Tibial nerve (tissue), 4 donors: ENCODE data around the gene CROCC2. TPM values are rescaled to one million over a fixed set of nuclear protein-coding genes. Genes with fewer than 3 reads are reported as not detected.

Source experiments
- DNase-seq, 2 donors: peaks; one replicate each; pipeline ENCODE4 v3.0.0-alpha.2; 2019; ENCODE audit warnings: low spot score in 2 of 2
- H3K27ac ChIP-seq, 4 donors: fragments of 200-600 bp; sonication (generic) in 3 of 4; one replicate each; pipeline ENCODE4 v1.5.1; 2017 to 2019; ENCODE audit warnings: mild to moderate bottlenecking in 1 of 4
- H3K27me3 ChIP-seq, 2 donors: fragments of 200-600 bp; sonication (generic) in 1 of 2; one replicate each; pipeline versions ENCODE4 v1.5.1 to v1.6.0; 2017 to 2019
- H3K36me3 ChIP-seq, 3 donors: fragments of 200-600 bp; sonication (generic); one replicate each; pipeline ENCODE4 v1.5.1; 2018 to 2019
- H3K4me1 ChIP-seq, 4 donors: fragments of 200-600 bp; sonication (generic) in 3 of 4; one replicate each; pipeline ENCODE4 v1.5.1; 2017 to 2019
- H3K4me3 ChIP-seq, 4 donors: fragments of 200-600 bp; sonication (generic) in 3 of 4; one replicate each; pipeline ENCODE4 v1.5.1; 2017 to 2019; ENCODE audit warnings: mild to moderate bottlenecking in 1 of 4, moderate library complexity in 1 of 4
- H3K9me3 ChIP-seq, 4 donors: fragments of 200-600 bp; sonication (generic) in 3 of 4; one replicate each; pipeline ENCODE4 v1.5.1; 2017 to 2019
- CTCF ChIP-seq, 5 experiments: fragments of 200-600 bp in 3 of 5; fragments of 450-650 bp in 2 of 5; sonication (generic) in 3 of 5; IDR thresholded peaks; one replicate each; pipeline ENCODE4 v1.5.1; 2016 to 2019; ENCODE audit warnings: antibody characterized with exemption in 5 of 5, mild to moderate bottlenecking in 3 of 5, moderate library complexity in 2 of 5
- EP300 ChIP-seq, 2 donors: sonication (generic); formaldehyde crosslinking; IDR thresholded peaks; one replicate each; pipeline ENCODE4 v1.6.1; 2017; ENCODE audit warnings: antibody characterized with exemption in 2 of 2, mild to moderate bottlenecking in 1 of 2
- POLR2A ChIP-seq, 2 donors: fragments of 450-650 bp; IDR thresholded peaks; one replicate each; pipeline ENCODE4 v1.6.1; 2017; ENCODE audit warnings: antibody characterized with exemption in 2 of 2, mild to moderate bottlenecking in 2 of 2, moderate library complexity in 2 of 2
- WGBS, 2 donors: methylation state at CpG; one replicate each; pipeline ENCODE4 v1.1.5; 2018; 5-methylcytosine and 5-hydroxymethylcytosine counted together
- total RNA-seq, 4 donors: library from RNA; depleted of rRNA; stranded (reverse); fragments of >200 nt; gene quantifications; one replicate each; pipeline ENCODE4 v1.1.0, GENCODE V29; 2016

CROCC2 gene
- total RNA-seq, 4 donors from 2014 or later: 0.44 to 1.2 TPM; not detected in 2

DNA sequence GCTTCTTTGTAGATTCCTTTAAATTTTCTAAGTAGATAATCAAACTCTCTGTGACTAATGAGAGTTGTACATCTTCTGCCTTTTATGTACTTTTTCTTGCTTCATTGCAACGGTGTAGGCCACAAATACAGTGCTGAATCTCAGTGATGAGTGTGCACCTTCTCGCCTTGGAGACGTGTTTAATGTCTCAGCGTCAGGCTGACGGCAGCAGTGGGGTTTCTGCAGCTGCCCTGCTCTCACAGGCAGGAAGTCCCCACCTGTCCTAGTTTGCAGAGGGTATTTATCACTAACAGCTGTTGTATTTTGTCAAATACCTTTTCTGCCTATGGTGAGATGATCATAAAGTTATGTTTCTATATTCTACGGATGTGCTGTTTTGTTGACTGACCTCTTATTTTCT lies 24.2 kb upstream of the CROCC2 start:
- Histone ChIP-seq H3K27me3 (no peaks in the 10 kb centered on the region), H3K4me3 (no peak overlapping the region), H3K36me3 (no peaks in the 10 kb centered on the region), H3K4me1 (no peaks in the 10 kb centered on the region), H3K27ac (no peak overlapping the region), H3K9me3 (no peaks in the 10 kb centered on the region)
- WGBS, 2 donors: 50 to 52% methylated on average over 6 of the region's 6 CpGs
- DNase-seq: no peak
- TF ChIP-seq CTCF (IDR thresholded peaks at IDR 0.05) (no peak), POLR2A (IDR thresholded peaks at IDR 0.05) (no peak), EP300 (IDR thresholded peaks at IDR 0.05) (no peak)

DNA sequence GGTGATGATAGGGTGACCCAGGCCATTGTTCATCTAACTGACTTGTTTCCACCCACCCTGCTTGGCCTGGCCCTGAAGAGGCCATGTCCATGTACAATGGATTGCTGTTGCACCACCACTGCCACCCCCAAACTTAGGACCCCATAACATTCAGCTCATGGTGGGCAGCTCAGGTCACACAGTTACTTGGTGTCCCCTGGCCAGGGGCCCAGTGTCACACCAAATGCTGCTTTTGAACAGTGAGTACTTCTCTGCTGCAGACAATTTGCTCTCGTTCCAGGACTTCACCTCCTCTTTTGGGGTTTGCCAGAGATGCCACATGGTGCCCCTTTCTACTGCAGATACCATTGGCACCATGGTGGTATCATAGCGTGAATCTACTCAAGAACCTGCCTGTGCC lies 21.9 kb upstream of the CROCC2 start:
- no peak for DNase-seq
- TF ChIP-seq EP300 (IDR thresholded peaks at IDR 0.05): no peak
- TF ChIP-seq POLR2A (IDR thresholded peaks at IDR 0.05): no peak
- no peak for TF ChIP-seq CTCF (IDR thresholded peaks at IDR 0.05)
- no peak overlapping the region for H3K4me3 ChIP-seq
- no peaks in the 10 kb centered on the region for H3K27me3 ChIP-seq
- H3K4me1 ChIP-seq: no peaks in the 10 kb centered on the region
- no peak overlapping the region for H3K27ac ChIP-seq
- no peaks in the 10 kb centered on the region for H3K36me3 ChIP-seq
- no peaks in the 10 kb centered on the region for H3K9me3 ChIP-seq
- 75 to 82% methylated on average over 2 of the region's 2 CpGs for WGBS, 2 donors

GRCh38 chr2:240884745-240885144 lies 21.4 kb upstream of the CROCC2 start:
- no peak overlapping the region for H3K4me3 ChIP-seq
- no peaks in the 10 kb centered on the region for H3K4me1 ChIP-seq
- no peaks in the 10 kb centered on the region for H3K9me3 ChIP-seq
- 68 to 70% methylated on average over 3 of the region's 3 CpGs for WGBS, 2 donors
- no peak for TF ChIP-seq EP300 (IDR thresholded peaks at IDR 0.05)
- TF ChIP-seq CTCF (IDR thresholded peaks at IDR 0.05): no peak
- no peak for TF ChIP-seq POLR2A (IDR thresholded peaks at IDR 0.05)
- no peaks in the 10 kb centered on the region for H3K36me3 ChIP-seq
- no peak for DNase-seq
- H3K27me3 ChIP-seq: no peaks in the 10 kb centered on the region
- H3K27ac ChIP-seq: no peak overlapping the region

DNA sequence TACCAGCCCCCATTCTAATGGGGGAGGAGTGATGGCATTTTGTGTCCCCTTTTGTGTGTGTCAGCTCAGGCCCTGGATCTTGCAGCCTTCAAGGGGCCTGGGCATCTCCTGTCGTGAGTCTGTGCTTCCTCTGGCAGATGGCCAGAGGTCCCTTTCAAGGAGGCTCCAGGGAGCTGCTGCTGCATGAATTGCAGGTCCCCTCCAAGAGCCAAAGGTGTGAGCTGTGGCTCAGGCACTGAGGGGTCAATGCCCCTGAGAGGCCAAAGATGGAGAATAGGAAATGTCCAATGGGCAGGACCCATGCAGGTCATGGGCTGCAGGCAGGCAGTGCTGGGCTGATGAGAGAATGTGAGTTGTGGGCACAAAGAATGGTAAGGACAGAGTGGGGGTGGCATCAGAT lies 20.6 kb upstream of the CROCC2 start:
- Histone ChIP-seq H3K27ac (no peak overlapping the region), H3K4me1 (no peaks in the 10 kb centered on the region), H3K9me3 (no peaks in the 10 kb centered on the region), H3K36me3 (no peaks in the 10 kb centered on the region), H3K4me3 (no peak overlapping the region), H3K27me3 (no peaks in the 10 kb centered on the region)
- TF ChIP-seq EP300 (IDR thresholded peaks at IDR 0.05) (no peak), POLR2A (IDR thresholded peaks at IDR 0.05) (no peak), CTCF (IDR thresholded peaks at IDR 0.05) (no peak)
- DNase-seq: no peak
- 60% methylated on average over 1 of the region's 1 CpG; no CpG with 5 or more reads in 1 of the 2 donors for WGBS, 2 donors

- no peak for TF ChIP-seq CTCF (IDR thresholded peaks at IDR 0.05)
- no peak for TF ChIP-seq POLR2A (IDR thresholded peaks at IDR 0.05)
- no peak for TF ChIP-seq EP300 (IDR thresholded peaks at IDR 0.05)
- no peaks in the 10 kb centered on the region for H3K27me3 ChIP-seq
- H3K36me3 ChIP-seq: no peaks in the 10 kb centered on the region
- WGBS, 2 donors: 72 to 84% methylated on average over 5 of the region's 5 CpGs
- no peak for DNase-seq
- H3K4me1 ChIP-seq: no peaks in the 10 kb centered on the region
- H3K4me3 ChIP-seq: no peak overlapping the region
- no peaks in the 10 kb centered on the region for H3K9me3 ChIP-seq
- H3K27ac ChIP-seq: no peak overlapping the region
These were observed 20.0 kb upstream of the CROCC2 start for GRCh38 chr2:240886023-240886565.
